HL-60 (cell line): Measurements from ENCODE around the gene TLE3.

ENCODE experiments used
- CTCF ChIP-seq: IDR thresholded peaks from one replicate; pipeline ENCODE4 v1.5.1; 2011; ENCODE audit warnings: low read length, control low read depth, inconsistent platforms; ENCODE audit not compliant: insufficient read depth
- POLR2AphosphoS5 ChIP-seq: IDR thresholded peaks from 2 replicates; pipeline ENCODE4 v1.6.1; 2012; ENCODE audit warnings: low read depth

GRCh38 chr15:70051948-70052633, 45.6 kb downstream of the TLE3 start:
- TF ChIP-seq CTCF (no peak), POLR2AphosphoS5 (no peak)
